Panc1 (cell line): ENCODE measurements around the gene ABLIM2. TPM values are rescaled to one million over a fixed set of nuclear protein-coding genes. Genes with fewer than 3 reads are reported as not detected.

Source experiments
- ATAC-seq: fragments of 200-7000 bp; cut with Tn5 transposase; 2 replicates; pipeline ENCODE4 v1.9.1; 2020; ENCODE audit warnings: mild to moderate bottlenecking, moderate library complexity
- BruUV-seq: library from RNA; stranded (reverse); fragments of 400-500 nt; replicated peaks from 2 replicates; lab custom pipeline; 2021; lab: Mats Ljungman, UMichigan
- CTCF ChIA-PET: fragments of 300-600 bp; sonication (Branson Sonifier 250); formaldehyde crosslinking; loops from one replicate; lab custom pipeline; 2022; ENCODE audit warnings: antibody characterized with exemption; lab: Charles Lee
- POLR2A ChIA-PET: fragments of 300-600 bp; sonication (Branson Sonifier 250); formaldehyde crosslinking; loops from one replicate; lab custom pipeline; 2022; ENCODE audit warnings: antibody characterized with exemption; lab: Charles Lee
- DNase-seq: peaks from one replicate; pipeline ENCODE4 v3.0.0-alpha.2; 2010; ENCODE audit warnings: low read depth, low spot score
- H3K27ac ChIP-seq: 2 replicates; pipeline ENCODE4 v1.5.1; 2011; ENCODE audit warnings: mild to moderate bottlenecking, low read length, inconsistent platforms
- H3K27me3 ChIP-seq: fragments of 200-500 bp; sonication (Bioruptor generic); 2 replicates; pipeline ENCODE4 v1.6.0; 2014; ENCODE audit warnings: low read length, inconsistent platforms; ENCODE audit not compliant: control insufficient read depth, insufficient read depth
- H3K36me3 ChIP-seq: fragments of 200-500 bp; sonication (Bioruptor generic); 2 replicates; pipeline ENCODE4 v1.5.1; 2014; ENCODE audit warnings: inconsistent platforms, mild to moderate bottlenecking, low read length, moderate library complexity; ENCODE audit not compliant: control insufficient read depth, insufficient read depth
- H3K4me1 ChIP-seq: 2 replicates; pipeline ENCODE4 v1.5.1; 2011; ENCODE audit warnings: inconsistent platforms, mild to moderate bottlenecking, low read length, moderate library complexity; ENCODE audit not compliant: control insufficient read depth, insufficient read depth
- H3K4me3 ChIP-seq, 2 experiments: 2 replicates each; pipeline ENCODE4 v1.5.1; 2011 to 2012; ENCODE audit warnings: low read depth in 2 of 2, low read length in 2 of 2, mild to moderate bottlenecking in 2 of 2, inconsistent platforms in 1 of 2, moderate library complexity in 1 of 2
- H3K9me3 ChIP-seq: fragments of 200-500 bp; sonication (Bioruptor generic); 2 replicates; pipeline ENCODE4 v1.5.1; 2014; ENCODE audit warnings: low read depth, mild to moderate bottlenecking, inconsistent platforms, low read length, moderate library complexity; ENCODE audit not compliant: control insufficient read depth, insufficient read depth
- POLR2AphosphoS5 ChIP-seq: IDR thresholded peaks from 2 replicates; pipeline ENCODE4 v1.6.1; 2012; ENCODE audit warnings: mild to moderate bottlenecking, low read depth, low read length, moderate library complexity
- SIN3A ChIP-seq: IDR thresholded peaks from 2 replicates; pipeline ENCODE4 v1.6.1; 2012; ENCODE audit warnings: low read depth, mild to moderate bottlenecking, low read length, moderate library complexity, borderline replicate concordance; ENCODE audit not compliant: insufficient read depth
- TCF7L2 ChIP-seq: IDR thresholded peaks from 2 replicates; pipeline ENCODE4 v1.6.1; 2011; ENCODE audit warnings: mild to moderate bottlenecking, low read depth, low read length, inconsistent platforms
- in situ Hi-C: cut with HindIII; loops from 2 replicates; pipeline ENCODE4 v1.10.0; 2016; ENCODE audit warnings: low sequenced_read_pairs, low pct_unique_long_range_greater_than_20kb
- intact Hi-C: fragments of 100-400 bp; cut with micrococcal nuclease; formaldehyde crosslinking; loops from one replicate; pipeline ENCODE4 v1.10.0; 2022; ENCODE audit not compliant: unreplicated experiment
- total RNA-seq: library from RNA; stranded (reverse); gene quantifications from one replicate; pipeline ENCODE4 v1.2.1, GENCODE V29; 2021; ENCODE audit not compliant: unreplicated experiment
- TF ChIP-seq, protein P1 (sequence below): fragments of 450-650 bp; IDR thresholded peaks from 2 replicates; pipeline ENCODE4 v1.5.1; 2017; ENCODE audit warnings: mild to moderate bottlenecking
- TF ChIP-seq, protein P2 (sequence below), 2 experiments: IDR thresholded peaks; 2 replicates each; pipeline ENCODE4 v1.6.1; 2011 to 2012; ENCODE audit warnings: low read depth in 2 of 2, control low read depth in 1 of 2, low read length in 1 of 2, mild to moderate bottlenecking in 1 of 2, moderate library complexity in 1 of 2; ENCODE audit not compliant: insufficient read depth in 1 of 2

The ABLIM2 gene
- total RNA-seq, 1 experiment from 2014 or later: 0.64 TPM

DNA sequence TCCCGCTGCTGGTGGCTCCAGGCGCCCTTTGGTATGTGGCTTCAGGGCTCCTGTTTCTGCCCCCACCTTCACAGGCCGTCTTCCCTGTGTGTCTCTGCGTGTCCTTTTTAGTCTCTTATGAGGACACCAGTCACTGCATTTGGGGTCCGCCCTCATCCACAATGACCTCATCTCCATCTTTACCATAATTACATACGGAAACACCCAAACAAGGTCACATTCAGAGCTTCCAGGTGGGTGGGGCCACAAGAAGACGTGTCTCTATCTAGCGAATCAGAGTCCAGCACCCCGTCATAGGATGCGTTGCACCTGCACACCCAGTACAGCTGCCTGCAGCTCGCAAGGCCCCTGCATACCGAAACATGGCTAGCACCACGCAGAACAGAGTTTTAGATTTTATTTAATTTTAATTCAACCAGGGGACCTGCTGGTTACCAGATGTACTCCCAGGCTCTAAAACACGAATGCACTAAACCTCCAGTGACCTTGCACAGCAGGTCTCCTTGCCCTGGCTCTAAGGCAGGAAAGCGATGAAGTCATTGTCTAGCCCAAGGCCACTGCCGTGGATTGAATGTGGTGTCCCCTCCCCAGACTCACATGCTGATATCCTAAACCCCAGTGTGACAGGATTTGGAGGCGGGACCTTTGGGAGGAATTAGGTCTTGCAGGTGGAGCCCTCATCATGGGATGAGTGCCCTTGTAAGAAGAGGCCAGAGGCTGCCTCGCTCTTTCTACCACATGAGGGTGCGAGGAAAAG is 30.3 kb downstream of the ABLIM2 start:
- ChIA-PET CTCF (no interaction called here), POLR2A (no interaction called here)
- DNase-seq: no peak
- Histone ChIP-seq H3K4me1 (no peaks in the 10 kb centered on the region), H3K4me3 (no peak overlapping the region), H3K27me3 (no peaks in the 10 kb centered on the region), H3K27ac (no peak overlapping the region), H3K36me3 (no peaks in the 10 kb centered on the region), H3K9me3 (no peaks in the 10 kb centered on the region)
- intact Hi-C loops (no loop called here), in situ Hi-C loops (no loop called here)
- TF ChIP-seq TCF7L2 (no peak), POLR2AphosphoS5 (no peak), SIN3A (no peak)
- TF ChIP-seq, protein P1, sequence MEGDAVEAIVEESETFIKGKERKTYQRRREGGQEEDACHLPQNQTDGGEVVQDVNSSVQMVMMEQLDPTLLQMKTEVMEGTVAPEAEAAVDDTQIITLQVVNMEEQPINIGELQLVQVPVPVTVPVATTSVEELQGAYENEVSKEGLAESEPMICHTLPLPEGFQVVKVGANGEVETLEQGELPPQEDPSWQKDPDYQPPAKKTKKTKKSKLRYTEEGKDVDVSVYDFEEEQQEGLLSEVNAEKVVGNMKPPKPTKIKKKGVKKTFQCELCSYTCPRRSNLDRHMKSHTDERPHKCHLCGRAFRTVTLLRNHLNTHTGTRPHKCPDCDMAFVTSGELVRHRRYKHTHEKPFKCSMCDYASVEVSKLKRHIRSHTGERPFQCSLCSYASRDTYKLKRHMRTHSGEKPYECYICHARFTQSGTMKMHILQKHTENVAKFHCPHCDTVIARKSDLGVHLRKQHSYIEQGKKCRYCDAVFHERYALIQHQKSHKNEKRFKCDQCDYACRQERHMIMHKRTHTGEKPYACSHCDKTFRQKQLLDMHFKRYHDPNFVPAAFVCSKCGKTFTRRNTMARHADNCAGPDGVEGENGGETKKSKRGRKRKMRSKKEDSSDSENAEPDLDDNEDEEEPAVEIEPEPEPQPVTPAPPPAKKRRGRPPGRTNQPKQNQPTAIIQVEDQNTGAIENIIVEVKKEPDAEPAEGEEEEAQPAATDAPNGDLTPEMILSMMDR: no peak
- TF ChIP-seq, protein P2, sequence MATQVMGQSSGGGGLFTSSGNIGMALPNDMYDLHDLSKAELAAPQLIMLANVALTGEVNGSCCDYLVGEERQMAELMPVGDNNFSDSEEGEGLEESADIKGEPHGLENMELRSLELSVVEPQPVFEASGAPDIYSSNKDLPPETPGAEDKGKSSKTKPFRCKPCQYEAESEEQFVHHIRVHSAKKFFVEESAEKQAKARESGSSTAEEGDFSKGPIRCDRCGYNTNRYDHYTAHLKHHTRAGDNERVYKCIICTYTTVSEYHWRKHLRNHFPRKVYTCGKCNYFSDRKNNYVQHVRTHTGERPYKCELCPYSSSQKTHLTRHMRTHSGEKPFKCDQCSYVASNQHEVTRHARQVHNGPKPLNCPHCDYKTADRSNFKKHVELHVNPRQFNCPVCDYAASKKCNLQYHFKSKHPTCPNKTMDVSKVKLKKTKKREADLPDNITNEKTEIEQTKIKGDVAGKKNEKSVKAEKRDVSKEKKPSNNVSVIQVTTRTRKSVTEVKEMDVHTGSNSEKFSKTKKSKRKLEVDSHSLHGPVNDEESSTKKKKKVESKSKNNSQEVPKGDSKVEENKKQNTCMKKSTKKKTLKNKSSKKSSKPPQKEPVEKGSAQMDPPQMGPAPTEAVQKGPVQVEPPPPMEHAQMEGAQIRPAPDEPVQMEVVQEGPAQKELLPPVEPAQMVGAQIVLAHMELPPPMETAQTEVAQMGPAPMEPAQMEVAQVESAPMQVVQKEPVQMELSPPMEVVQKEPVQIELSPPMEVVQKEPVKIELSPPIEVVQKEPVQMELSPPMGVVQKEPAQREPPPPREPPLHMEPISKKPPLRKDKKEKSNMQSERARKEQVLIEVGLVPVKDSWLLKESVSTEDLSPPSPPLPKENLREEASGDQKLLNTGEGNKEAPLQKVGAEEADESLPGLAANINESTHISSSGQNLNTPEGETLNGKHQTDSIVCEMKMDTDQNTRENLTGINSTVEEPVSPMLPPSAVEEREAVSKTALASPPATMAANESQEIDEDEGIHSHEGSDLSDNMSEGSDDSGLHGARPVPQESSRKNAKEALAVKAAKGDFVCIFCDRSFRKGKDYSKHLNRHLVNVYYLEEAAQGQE (IDR thresholded peaks at IDR 0.05; ENCODE audit: insufficient read depth in 1 of 2, low read depth in 2 of 2, low read length in 1 of 2): no peak
- no TSS peak for BruUV-seq
- no peak for ATAC-seq

DNA sequence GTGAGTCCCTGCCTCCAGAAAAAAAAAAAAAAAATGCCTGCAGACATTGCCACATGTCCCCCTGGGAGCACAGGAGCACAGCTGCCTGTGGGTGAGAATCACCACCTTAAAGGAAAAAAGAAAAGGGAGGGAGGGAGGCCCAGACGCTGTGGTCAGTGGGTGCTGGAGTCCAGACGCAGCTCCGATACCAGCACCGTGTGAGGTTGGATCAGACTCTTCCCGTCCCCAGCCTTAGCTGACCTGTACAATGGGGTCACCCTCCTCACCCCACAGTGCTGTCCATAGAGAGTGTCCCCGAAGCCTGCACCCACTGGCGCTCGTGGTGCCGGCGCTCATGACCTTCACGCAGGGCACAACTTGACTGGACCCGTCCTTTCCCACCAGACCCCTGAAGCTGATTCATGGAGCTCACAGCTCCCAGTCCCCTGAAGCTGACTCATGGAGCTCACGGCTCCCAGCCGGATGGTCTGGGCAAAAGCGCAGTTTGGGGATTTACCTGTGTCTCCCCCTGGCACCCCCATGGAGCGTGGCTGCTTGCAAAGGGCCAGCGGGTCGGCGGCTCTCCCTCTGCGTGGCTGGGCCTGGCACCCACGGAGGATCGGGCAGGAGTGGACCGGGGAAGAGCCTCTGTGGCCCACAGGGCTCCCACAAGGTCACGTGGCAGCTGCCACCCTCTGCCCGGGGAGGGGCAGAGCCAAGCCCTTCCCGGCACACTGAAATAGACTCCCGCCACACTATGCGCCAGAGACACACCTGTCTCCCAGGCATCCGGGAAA is 31.4 kb downstream of the ABLIM2 start:
- no peaks in the 10 kb centered on the region for H3K4me1 ChIP-seq
- no TSS peak for BruUV-seq
- H3K27ac ChIP-seq: no peak overlapping the region
- in situ Hi-C loops (no loop called here), intact Hi-C loops (no loop called here)
- DNase-seq (no peak), ATAC-seq (no peak)
- H3K4me3 ChIP-seq: no peak overlapping the region
- no peaks in the 10 kb centered on the region for H3K27me3 ChIP-seq
- no peaks in the 10 kb centered on the region for H3K36me3 ChIP-seq
- no peaks in the 10 kb centered on the region for H3K9me3 ChIP-seq
- TF ChIP-seq, protein P1: no peak
- TF ChIP-seq POLR2AphosphoS5: no peak
- TF ChIP-seq TCF7L2: no peak
- no peak for TF ChIP-seq SIN3A
- TF ChIP-seq, protein P2 (IDR thresholded peaks at IDR 0.05; ENCODE audit: insufficient read depth in 1 of 2, low read depth in 2 of 2, low read length in 1 of 2): no peak
- ChIA-PET CTCF (no interaction called here), POLR2A (no interaction called here)
